Measurements from ENCODE around the gene AHDC1.

Gene AHDC1

DNA sequence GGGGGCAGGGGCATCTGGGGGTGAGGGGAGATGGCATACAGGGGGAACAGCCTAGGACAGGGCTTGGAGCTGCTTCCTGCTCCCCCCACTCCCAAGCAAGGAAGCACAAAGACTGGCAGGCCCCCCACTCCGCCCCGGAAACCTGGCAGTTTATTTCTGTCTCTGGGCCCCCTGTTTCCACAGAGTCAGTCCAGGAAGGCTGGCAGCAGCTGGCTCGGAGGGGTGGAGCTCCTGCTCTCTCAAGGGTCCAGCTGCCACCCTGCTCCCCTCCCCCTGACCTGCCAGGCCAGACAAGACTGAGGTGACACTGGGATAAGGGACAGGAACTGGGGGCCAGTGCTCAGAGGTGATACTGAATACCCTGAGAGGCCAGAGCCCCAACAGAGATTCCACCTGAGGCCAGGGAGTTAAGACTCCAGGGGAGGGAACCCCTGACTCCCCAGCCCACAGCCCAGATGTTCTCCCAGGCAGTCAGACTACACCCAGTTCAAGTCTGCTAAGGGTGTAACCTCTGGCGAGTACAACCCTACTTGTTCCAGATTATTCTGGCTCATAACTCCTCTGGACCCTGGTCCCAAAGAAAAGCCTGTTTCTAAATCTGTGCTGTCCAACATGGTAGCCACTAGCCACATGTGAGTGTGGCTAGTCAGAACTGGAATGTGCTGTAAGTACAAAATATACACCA, 26.3 kb downstream of the AHDC1 start:
- no peak overlapping the region for H2AK5ac ChIP-seq (ENCODE audit: low read length)
- H2BK5ac ChIP-seq (ENCODE audit: low read length), result no peak overlapping the region
- no peak overlapping the region for H3K9ac ChIP-seq (ENCODE audit: low read length)
- H2BK120ac ChIP-seq (ENCODE audit: low read depth, low read length), result no peak overlapping the region
- H3K56ac ChIP-seq (ENCODE audit: low read length), result peak overlapping the region; percentile 34
- no peak overlapping the region for H2BK15ac ChIP-seq (replicated peaks; ENCODE audit: low read depth)
- H3K18ac ChIP-seq (ENCODE audit: low read length), result no peak overlapping the region
- H3K4me1 ChIP-seq (ENCODE audit: control insufficient read depth, low read depth, low read length), result peaks cover 24% of the 10 kb centered on the region
- no CpG with 5 or more reads among the region's 4 CpGs for WGBS (ENCODE audit: extremely low coverage, insufficient coverage, low lambda C conversion rate)
- H3K79me1 ChIP-seq (ENCODE audit: low read length), result peaks cover 38% of the 10 kb centered on the region
- no peak overlapping the region for H3K4me3 ChIP-seq (ENCODE audit: low read length)
- no peak overlapping the region for H3K27ac ChIP-seq (ENCODE audit: low read depth, low read length)
- DNase-seq, result no peak
- no peaks in the 10 kb centered on the region for H3K27me3 ChIP-seq (ENCODE audit: insufficient read depth, low read length, poor library complexity)
- no peak overlapping the region for H4K5ac ChIP-seq (ENCODE audit: low read length)
- no peak overlapping the region for H3K4ac ChIP-seq (ENCODE audit: low read depth, low read length)
- H3K23ac ChIP-seq (ENCODE audit: low read length), result no peak overlapping the region
- peaks cover 17% of the 10 kb centered on the region for H3K79me2 ChIP-seq (ENCODE audit: control insufficient read depth, insufficient read depth, low read length)
- no peak overlapping the region for H4K8ac ChIP-seq (ENCODE audit: low read depth, low read length)
- H3K4me2 ChIP-seq (ENCODE audit: low read length), result no peak overlapping the region
- H3K36me3 ChIP-seq (ENCODE audit: control insufficient read depth, insufficient read depth, low read length), result no peaks in the 10 kb centered on the region

- Histone ChIP-seq H3K23ac (ENCODE audit: low read length) (peak overlapping the region; percentile 60), H3K4me3 (ENCODE audit: low read length) (no peak overlapping the region), H3K4me1 (ENCODE audit: control insufficient read depth, low read depth, low read length) (peaks cover 30% of the 10 kb centered on the region)
These were observed 27.1 kb downstream of the AHDC1 start for GRCh38 chr1:27576806-27577227.

GRCh38 chr1:27575840-27576331, 28.1 kb downstream of the AHDC1 start:
- Histone ChIP-seq H2BK120ac (ENCODE audit: low read depth, low read length) (peak overlapping the region; percentile 79), H3K36me3 (ENCODE audit: control insufficient read depth, insufficient read depth, low read length) (no peaks in the 10 kb centered on the region), H3K27ac (ENCODE audit: low read depth, low read length) (peak overlapping the region; percentile 97), H3K4me3 (ENCODE audit: low read length) (no peak overlapping the region), H4K8ac (ENCODE audit: low read depth, low read length) (no peak overlapping the region), H3K79me2 (ENCODE audit: control insufficient read depth, insufficient read depth, low read length) (peaks cover 20% of the 10 kb centered on the region), H2AK5ac (ENCODE audit: low read length) (no peak overlapping the region), H3K4ac (ENCODE audit: low read depth, low read length) (peak overlapping the region; percentile 88), H3K27me3 (ENCODE audit: insufficient read depth, low read length, poor library complexity) (no peaks in the 10 kb centered on the region), H2BK15ac (replicated peaks; ENCODE audit: low read depth) (no peak overlapping the region), H3K9ac (ENCODE audit: low read length) (peak overlapping the region; percentile 72), H3K56ac (ENCODE audit: low read length) (peak overlapping the region; percentile 76), H3K18ac (ENCODE audit: low read length) (peak overlapping the region; percentile 88), H3K23ac (ENCODE audit: low read length) (no peak overlapping the region), H2BK5ac (ENCODE audit: low read length) (no peak overlapping the region), H3K79me1 (ENCODE audit: low read length) (peaks cover 33% of the 10 kb centered on the region), H3K4me2 (ENCODE audit: low read length) (peak overlapping the region; percentile 54), H3K4me1 (ENCODE audit: control insufficient read depth, low read depth, low read length) (peaks cover 38% of the 10 kb centered on the region), H4K5ac (ENCODE audit: low read length) (no peak overlapping the region)
- no CpG with 5 or more reads among the region's 44 CpGs for WGBS (ENCODE audit: extremely low coverage, insufficient coverage, low lambda C conversion rate)
- DNase-seq, result peak; percentile 84

More at GRCh38 chr1:27576806-27577227, 27.1 kb downstream of the AHDC1 start:
- Histone ChIP-seq H3K18ac (ENCODE audit: low read length) (no peak overlapping the region), H2BK120ac (ENCODE audit: low read depth, low read length) (no peak overlapping the region), H2AK5ac (ENCODE audit: low read length) (no peak overlapping the region), H3K4ac (ENCODE audit: low read depth, low read length) (no peak overlapping the region), H3K27me3 (ENCODE audit: insufficient read depth, low read length, poor library complexity) (no peaks in the 10 kb centered on the region), H4K5ac (ENCODE audit: low read length) (no peak overlapping the region), H3K36me3 (ENCODE audit: control insufficient read depth, insufficient read depth, low read length) (no peaks in the 10 kb centered on the region), H3K79me1 (ENCODE audit: low read length) (peaks cover 33% of the 10 kb centered on the region), H3K4me2 (ENCODE audit: low read length) (no peak overlapping the region), H3K9ac (ENCODE audit: low read length) (no peak overlapping the region), H2BK5ac (ENCODE audit: low read length) (no peak overlapping the region), H3K56ac (ENCODE audit: low read length) (peak overlapping the region; percentile 40), H3K27ac (ENCODE audit: low read depth, low read length) (peak overlapping the region; percentile 11), H4K8ac (ENCODE audit: low read depth, low read length) (no peak overlapping the region), H2BK15ac (replicated peaks; ENCODE audit: low read depth) (no peak overlapping the region), H3K79me2 (ENCODE audit: control insufficient read depth, insufficient read depth, low read length) (peaks cover 17% of the 10 kb centered on the region)
- no peak for DNase-seq
- no CpG with 5 or more reads among the region's 7 CpGs for WGBS (ENCODE audit: extremely low coverage, insufficient coverage, low lambda C conversion rate)

DNA sequence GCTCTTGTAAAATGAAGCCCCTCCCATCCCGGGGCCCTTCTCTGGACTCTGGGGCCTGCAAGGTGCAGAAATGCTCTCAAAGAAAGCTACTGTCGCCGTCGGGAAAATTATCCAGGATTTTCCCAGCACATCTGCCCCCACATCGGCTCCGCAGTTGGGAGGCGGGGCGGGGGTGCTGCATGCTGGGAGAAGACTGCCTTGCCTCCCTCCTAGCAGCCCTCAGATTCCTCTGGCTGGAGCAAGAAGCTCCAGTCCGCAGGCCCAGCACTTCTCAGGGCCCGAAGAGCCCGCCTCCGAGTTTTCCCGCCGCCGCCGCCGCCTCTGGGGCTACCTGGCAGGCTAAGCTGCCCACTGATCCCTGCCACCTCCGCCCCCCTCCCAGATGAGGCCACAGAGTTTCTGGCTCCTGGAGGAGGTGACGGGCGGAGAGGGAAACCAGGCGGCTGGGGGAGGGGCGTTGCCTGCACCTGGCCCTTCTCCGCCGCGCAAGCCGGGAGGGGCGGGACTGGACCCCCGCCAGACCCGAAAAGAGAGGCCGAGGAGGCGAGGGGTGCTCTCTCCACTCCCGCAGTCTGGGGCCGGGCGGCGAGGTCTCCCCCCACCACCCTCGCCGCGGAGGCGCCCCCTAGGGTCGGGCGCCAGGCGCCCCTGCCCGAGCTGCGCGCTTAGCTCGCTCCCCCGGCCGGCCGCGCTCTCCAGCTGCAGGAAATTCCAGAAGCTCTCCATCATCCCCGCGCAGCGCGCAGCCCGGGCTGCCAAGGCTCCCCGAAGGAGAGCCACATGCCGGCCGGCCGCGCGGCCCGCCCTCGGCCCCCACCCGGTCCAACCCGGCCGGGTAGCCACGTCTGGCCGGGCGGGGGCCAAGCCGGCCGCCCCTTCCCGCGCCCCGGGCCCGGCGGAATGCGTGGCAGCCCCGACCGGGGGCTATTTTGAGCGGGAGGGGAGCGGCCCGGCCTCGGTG, 28.8 kb downstream of the AHDC1 start:
- peak overlapping the region; percentile 76 for H3K56ac ChIP-seq (ENCODE audit: low read length)
- no peak overlapping the region for H4K8ac ChIP-seq (ENCODE audit: low read depth, low read length)
- peak; percentile 95 for DNase-seq
- H3K23ac ChIP-seq (ENCODE audit: low read length), result no peak overlapping the region
- peak overlapping the region; percentile 97 for H3K27ac ChIP-seq (ENCODE audit: low read depth, low read length)
- peaks cover 44% of the 10 kb centered on the region for H3K4me1 ChIP-seq (ENCODE audit: control insufficient read depth, low read depth, low read length)
- peak overlapping the region; percentile 95 for H2AK5ac ChIP-seq (ENCODE audit: low read length)
- H2BK120ac ChIP-seq (ENCODE audit: low read depth, low read length), result peak overlapping the region; percentile 79
- H2BK5ac ChIP-seq (ENCODE audit: low read length), result peak overlapping the region; percentile 6
- H3K79me2 ChIP-seq (ENCODE audit: control insufficient read depth, insufficient read depth, low read length), result peaks cover 20% of the 10 kb centered on the region
- no CpG with 5 or more reads among the region's 83 CpGs for WGBS (ENCODE audit: extremely low coverage, insufficient coverage, low lambda C conversion rate)
- H2BK15ac ChIP-seq (replicated peaks; ENCODE audit: low read depth), result peak overlapping the region; percentile 14
- peak overlapping the region; percentile 72 for H3K9ac ChIP-seq (ENCODE audit: low read length)
- H3K4me3 ChIP-seq (ENCODE audit: low read length), result peak overlapping the region; percentile 12
- peak overlapping the region; percentile 88 for H3K18ac ChIP-seq (ENCODE audit: low read length)
- H3K36me3 ChIP-seq (ENCODE audit: control insufficient read depth, insufficient read depth, low read length), result no peaks in the 10 kb centered on the region
- H4K5ac ChIP-seq (ENCODE audit: low read length), result no peak overlapping the region
- peak overlapping the region; percentile 88 for H3K4ac ChIP-seq (ENCODE audit: low read depth, low read length)
- H3K27me3 ChIP-seq (ENCODE audit: insufficient read depth, low read length, poor library complexity), result no peaks in the 10 kb centered on the region
- peaks cover 33% of the 10 kb centered on the region for H3K79me1 ChIP-seq (ENCODE audit: low read length)
- peak overlapping the region; percentile 54 for H3K4me2 ChIP-seq (ENCODE audit: low read length)

DNA sequence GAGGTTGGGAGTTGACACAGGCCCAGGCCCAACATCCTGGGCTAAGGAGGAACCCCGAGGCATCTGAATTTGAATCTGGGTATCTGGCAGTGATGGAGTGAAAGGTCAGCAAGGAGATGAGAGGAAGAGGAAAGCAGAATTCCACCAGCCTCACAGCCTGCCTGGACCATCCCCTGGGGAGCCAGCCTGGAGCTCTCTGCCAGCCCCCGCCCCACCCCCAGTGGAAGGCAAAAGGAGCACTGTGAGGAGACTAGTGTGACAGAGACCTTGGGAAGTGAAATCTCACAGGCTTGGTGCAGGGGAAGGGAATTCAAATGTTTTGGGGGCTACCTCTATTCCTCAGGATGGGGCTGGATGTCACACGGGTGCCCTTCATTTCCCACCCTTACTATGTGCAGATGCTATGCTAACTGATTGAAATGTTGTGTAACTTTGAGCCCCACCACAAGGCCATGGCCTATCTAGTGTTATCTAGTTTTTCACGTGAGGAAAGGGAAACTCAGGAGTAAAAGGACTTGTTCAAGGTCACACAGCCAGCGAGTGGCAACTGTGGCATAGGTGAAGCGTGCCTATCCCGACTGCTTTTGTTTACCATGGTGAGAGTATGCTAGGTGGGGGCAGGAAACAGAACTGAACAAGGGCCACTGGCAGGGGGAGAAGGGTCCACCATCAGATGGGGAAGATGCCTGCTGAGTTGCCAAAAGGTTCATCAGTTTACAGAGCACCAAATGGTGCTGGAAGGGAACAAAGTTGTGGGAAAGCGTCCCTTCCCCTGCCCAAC, 29.8 kb downstream of the AHDC1 start:
- Histone ChIP-seq H3K4ac (ENCODE audit: low read depth, low read length) (peak overlapping the region; percentile 82), H3K79me1 (ENCODE audit: low read length) (peaks cover 31% of the 10 kb centered on the region), H3K27ac (ENCODE audit: low read depth, low read length) (peak overlapping the region; percentile 97), H2BK5ac (ENCODE audit: low read length) (peak overlapping the region; percentile 20), H3K4me2 (ENCODE audit: low read length) (peak overlapping the region; percentile 54), H3K4me3 (ENCODE audit: low read length) (no peak overlapping the region), H3K56ac (ENCODE audit: low read length) (peak overlapping the region; percentile 76), H3K36me3 (ENCODE audit: control insufficient read depth, insufficient read depth, low read length) (no peaks in the 10 kb centered on the region), H2BK120ac (ENCODE audit: low read depth, low read length) (no peak overlapping the region), H2AK5ac (ENCODE audit: low read length) (peak overlapping the region; percentile 95), H3K27me3 (ENCODE audit: insufficient read depth, low read length, poor library complexity) (no peaks in the 10 kb centered on the region), H4K8ac (ENCODE audit: low read depth, low read length) (no peak overlapping the region), H3K9ac (ENCODE audit: low read length) (peak overlapping the region; percentile 72), H3K4me1 (ENCODE audit: control insufficient read depth, low read depth, low read length) (peaks cover 54% of the 10 kb centered on the region), H3K23ac (ENCODE audit: low read length) (peak overlapping the region; percentile 6), H2BK15ac (replicated peaks; ENCODE audit: low read depth) (peak overlapping the region; percentile 14), H3K18ac (ENCODE audit: low read length) (peak overlapping the region; percentile 88), H3K79me2 (ENCODE audit: control insufficient read depth, insufficient read depth, low read length) (peaks cover 20% of the 10 kb centered on the region), H4K5ac (ENCODE audit: low read length) (no peak overlapping the region)
- WGBS (ENCODE audit: extremely low coverage, insufficient coverage, low lambda C conversion rate), result no CpG with 5 or more reads among the region's 8 CpGs
- peak; percentile 59 for DNase-seq

Measured in mesendoderm (in vitro differentiated cells).